Endometrial microvascular endothelial cells (primary cell): ENCODE measurements around the gene NOP16. TPM values are rescaled to one million over a fixed set of nuclear protein-coding genes. Genes with fewer than 3 reads are reported as not detected.
"Not testable (repeated sequence)": the region's sequence is repeated elsewhere in the genome, so short reads cannot be mapped to it uniquely, and the experiment has no call there.

ENCODE experiments used
- in situ Hi-C: cut with HindIII; loops from 2 replicates; pipeline ENCODE4 v1.10.0; 2017; ENCODE audit warnings: low sequenced_read_pairs, low pct_unique_long_range_greater_than_20kb; ENCODE audit errors: inconsistent ontology term
- total RNA-seq: library from RNA; depleted of rRNA; stranded (reverse); fragments of >200 nt; gene quantifications from one replicate; pipeline ENCODE4 v1.2.3, GENCODE V29; 2015; ENCODE audit errors: inconsistent ontology term

Gene NOP16
- total RNA-seq, 1 donor from 2014 or later = 27.4 TPM

DNA sequence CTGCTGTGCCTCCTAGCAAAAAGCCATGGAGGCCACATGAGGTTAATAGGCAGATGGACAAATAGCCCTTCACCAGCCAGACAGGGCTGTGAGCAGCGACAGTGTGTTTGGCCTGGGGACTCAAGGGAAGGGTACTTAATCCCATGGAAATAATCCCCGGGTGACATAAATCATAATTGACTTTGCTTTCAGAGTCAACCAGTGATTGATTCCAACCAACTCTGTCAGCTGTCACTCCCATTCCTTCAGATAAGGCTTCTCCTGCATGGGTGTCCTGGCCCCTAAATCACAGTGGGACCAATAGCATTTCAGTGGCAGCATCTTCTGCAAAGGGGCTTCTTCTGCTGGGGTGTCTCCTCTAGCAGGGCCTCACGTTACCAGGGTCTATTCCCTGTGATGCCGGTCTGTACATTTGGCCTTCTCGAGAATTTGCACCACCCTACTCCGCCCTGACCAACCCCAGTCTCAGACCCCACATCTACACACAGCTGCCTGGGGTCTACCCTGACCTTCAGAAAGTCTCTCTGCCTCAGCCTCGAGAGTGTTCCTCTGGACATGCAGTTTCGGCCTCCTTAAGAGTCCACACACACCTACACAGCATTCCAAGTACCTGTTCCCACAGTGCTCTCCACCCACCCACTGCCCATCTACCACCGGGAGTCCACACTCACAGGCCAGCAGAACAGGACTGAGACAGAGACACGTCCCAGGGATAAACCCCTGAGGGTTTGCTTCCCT is 24.3 kb upstream of the NOP16 start:
- in situ Hi-C loops = no loop called here

DNA sequence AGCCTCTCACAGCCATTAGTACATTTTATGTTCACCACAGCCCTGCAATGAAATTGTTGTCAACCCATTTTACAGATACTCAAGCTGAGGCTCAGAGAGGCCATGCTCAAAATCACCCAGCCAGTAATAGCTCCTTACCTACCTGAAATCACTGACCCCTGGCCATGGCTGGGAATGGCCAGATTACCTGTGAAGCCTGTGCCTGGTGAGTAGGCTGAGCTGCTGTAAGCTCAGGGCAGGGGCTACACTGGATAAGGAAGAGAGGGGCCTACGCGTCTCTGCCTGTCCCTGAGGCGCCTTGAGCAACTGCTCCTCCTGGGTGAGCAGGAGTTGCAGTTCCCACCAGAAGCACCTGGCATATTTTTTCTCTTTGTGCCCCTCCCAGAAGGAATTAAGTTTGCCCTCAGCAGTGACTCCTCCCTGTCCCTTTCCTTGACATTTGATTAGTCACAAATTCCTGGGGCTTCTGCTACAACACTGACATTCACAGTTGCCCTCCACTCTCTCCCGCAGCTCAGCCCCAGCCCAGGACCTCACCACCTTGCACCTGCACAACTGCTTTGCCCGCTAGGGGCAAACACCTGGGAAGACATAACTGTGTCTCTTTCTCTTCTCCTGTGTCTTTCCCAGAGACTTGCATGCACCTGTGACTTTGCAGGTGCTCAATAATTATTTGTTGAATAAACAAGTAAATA is 22.2 kb upstream of the NOP16 start:
- in situ Hi-C loops = no loop called here

DNA sequence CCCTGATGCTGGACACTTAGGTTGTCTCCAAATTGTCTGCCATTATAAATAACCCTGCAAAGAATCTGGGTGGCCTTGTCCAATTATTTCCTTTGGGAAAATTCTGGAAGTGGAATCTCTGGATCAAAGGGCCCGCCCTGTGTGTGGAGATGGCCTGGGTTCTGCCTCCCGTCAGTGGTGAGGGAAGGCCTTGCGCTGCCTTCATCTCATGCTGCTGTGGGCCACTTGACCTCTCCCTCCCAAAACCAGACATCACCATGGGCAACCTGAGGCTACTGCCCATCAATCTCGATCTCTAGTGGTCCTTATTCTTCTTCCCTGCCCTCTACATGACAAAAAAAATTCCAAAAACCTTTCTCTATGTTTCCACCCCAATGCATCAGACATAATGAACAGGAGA is 21.4 kb upstream of the NOP16 start:
- in situ Hi-C loops = no loop called here

DNA sequence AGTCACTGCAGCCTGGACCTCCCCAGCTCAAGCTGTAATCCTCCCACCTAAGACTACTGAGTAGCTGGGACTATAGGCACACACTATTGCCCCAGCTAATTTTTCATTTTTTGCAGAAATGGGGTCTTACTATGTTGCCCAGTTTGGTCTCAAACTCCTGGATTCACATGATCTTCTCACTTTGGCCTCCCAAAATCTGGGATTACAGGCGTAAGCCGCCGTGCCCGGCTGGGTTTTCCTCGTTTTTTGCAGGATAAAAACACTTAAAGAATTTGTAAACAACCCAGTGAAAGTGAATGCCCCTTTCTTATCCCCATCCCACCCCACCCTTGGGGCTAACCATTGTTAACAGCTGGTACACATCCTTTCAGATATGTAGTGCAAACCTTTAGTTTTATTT is 20.2 kb upstream of the NOP16 start:
- in situ Hi-C loops = no loop called here

- in situ Hi-C loops = not testable (repeated sequence)
Observed at GRCh38 chr5:176408252-176408573, 19.8 kb upstream of the NOP16 start.

GRCh38 chr5:176407456-176408251 is 19.3 kb upstream of the NOP16 start:
- in situ Hi-C loops = no loop called here

GRCh38 chr5:176406436-176407052 is 18.1 kb upstream of the NOP16 start:
- in situ Hi-C loops = no loop called here

GRCh38 chr5:176405656-176406435 is 17.4 kb upstream of the NOP16 start:
- in situ Hi-C loops = no loop called here

- in situ Hi-C loops = no loop called here
Observed at GRCh38 chr5:176401281-176402205, 13.1 kb upstream of the NOP16 start.

DNA sequence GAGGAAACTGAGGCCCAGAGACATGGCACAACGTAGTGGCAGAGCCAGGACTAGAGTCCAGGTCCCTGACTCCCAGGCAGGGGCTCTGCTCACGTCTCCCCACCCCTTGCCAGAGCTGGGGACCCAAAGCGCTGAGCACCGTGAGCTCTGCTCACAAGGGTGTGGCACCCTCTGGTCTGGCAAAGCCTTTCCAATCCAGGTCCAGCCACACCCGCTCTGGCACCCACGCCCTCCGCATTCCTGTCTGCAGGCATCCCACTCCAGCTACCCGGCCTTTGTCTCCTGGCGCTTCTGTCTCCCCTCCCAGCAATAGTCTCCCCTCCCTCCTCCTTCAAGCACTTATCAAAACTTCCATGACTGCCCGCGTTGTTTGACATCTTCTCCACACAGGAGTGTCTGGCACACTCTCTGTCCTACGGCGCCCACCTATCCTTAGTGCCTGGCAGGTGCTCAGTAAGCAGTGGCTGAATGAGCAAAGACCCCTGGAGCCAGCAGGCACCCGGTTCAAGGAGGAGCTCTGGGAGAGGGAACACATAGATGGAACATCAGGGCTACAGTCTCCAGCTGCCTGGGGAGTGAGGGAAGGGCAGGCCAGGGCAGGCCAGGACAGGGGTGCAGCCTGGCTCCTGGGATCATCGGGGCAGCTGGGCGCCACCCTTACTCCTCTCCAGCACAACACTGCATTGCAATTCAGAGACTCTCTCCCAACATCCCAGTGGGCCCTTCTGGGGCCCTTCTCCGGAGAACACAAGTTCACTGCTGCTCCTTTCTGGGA is 12.2 kb upstream of the NOP16 start:
- in situ Hi-C loops = no loop called here

DNA sequence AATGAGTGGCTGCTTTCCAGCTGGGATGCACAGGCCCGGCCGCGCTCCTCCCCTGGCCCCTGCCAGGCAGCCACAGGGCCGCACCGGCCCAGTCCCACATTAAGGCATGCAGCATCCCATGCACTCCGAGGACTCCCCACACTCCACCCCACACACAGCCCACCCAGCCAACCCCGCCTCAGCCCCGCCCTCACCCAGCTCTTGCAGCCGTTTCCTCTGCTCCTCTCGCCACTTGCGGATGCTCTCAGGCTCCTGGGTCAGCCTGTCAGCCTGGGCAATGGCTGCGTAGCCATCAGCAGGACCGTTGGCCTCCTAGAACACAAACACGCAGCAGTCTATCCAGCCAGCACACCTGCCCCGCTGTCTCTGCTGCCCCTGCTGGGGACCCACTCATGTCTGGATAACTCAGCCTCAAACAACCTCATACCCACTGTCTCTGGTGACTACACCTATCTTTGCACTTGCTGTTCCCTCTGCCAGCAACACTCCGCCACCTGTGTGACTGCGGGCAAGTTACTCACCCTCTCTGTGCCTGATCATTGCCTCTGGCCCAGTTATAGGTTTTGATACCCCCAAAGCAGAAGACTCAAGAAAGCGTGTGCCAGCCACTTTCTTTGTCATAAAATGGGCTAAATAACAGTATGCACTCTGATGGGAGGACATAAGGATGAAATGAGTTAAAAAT is 9.5 kb upstream of the NOP16 start:
- in situ Hi-C loops = no loop called here

DNA sequence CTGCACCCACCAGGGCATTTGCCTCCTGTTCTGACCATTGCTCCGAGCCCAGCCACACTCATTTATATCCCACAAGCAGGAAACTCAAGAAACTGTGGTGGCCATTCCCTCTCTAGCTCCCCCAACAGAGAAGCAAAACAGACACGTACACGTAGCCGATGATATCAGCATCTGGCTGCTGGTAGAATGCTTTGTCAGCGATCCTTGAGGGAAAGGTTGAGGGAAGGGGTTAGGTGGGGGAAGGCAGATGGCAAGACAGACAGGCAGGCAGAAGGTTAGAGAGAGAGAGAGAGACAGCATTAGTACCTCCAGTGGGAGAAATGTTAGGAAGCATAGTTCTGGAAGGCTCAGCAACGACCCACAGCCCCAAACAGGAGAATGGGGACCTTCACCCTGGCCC is 7.9 kb upstream of the NOP16 start:
- in situ Hi-C loops = no loop called here

DNA sequence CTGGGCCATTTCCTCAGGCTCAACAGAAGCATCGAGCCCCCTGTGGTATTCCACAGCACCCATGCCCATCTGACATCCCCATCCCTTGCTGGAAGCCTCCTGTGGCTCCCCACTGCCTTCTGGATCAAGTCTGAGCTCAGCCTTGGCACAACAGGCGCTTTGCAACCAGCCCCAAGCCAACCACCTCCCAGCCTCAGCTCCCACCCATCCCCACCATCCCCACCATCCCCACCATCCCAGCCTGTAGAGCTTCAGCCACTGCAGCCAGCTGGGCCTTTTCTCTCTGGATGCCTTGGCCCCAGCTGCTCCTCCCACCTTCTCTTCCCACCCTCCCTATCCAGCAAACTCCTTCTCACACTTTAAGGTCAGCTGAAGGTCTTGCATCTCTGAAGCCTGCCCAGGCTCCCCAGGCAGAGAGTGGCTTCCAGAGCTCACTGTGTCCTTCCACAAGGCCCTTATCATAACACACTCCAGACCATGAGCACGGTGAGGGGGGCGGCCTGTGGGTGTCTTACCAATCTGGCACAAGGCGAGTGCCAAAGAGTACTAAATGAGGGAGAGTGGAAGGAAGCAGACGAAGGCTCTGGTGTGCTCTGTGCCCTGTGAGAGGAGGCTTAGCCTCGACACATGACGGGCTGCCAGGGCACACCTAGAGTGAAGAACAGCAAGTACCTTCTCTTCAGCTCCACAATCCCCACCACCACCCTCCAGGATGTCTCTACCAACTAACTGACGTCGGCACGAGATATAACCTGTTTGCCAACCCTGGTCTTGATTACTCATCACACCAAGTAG is 6.7 kb upstream of the NOP16 start:
- in situ Hi-C loops = no loop called here

- in situ Hi-C loops = no loop called here
Observed at GRCh38 chr5:176394096-176394495, 5.7 kb upstream of the NOP16 start.

DNA sequence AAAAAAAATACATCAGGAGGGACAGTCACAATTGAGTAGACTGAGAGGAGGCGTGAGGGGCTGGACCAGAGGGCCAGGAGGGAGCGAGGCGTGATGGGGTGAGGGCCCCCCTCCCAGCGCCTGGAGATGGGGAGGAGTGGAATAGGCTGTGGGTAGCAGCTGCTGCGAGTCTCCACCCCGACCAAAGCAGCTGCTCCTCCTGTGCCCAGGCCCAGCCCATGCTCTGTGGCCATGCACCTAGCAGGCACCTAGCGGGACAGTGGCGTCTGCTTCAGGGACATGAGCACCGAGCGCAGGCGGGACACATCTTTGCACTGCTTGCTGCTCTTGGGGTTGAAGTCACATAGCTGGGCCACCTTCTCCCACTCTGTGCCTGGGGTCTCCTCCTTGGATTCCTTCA is 4.1 kb upstream of the NOP16 start:
- in situ Hi-C loops = no loop called here

DNA sequence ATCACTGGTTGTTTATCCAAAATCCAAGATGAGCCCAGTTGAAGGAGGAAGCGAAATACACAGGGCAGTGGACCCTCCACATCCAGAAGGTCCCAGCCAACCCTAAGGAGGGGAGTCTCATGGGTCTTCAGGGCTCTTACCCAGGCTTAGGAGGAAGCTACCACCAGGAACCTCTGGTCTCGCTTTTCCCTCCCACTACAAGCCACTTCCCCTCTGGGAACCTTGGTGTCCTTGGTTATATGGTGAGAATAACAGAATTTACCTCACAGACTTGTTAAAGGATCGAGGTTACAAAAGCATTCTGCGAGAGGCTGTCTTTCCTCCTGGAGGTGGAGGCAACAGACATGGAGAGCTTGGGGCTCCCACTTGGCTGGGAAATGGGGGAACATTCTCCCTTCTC is 3.6 kb upstream of the NOP16 start:
- in situ Hi-C loops = no loop called here
